HFF-Myc (cell line): ENCODE measurements around the gene C22orf42.

Source experiments
- DNase-seq: peaks from one replicate; pipeline ENCODE4 v3.0.0-alpha.2; 2011; ENCODE audit warnings: low read depth; ENCODE audit errors: extremely low read depth
- H3K4me3 ChIP-seq: replicated peaks from 2 replicates; pipeline ENCODE4 v1.5.1; 2011; ENCODE audit warnings: low read depth, mild to moderate bottlenecking, control low read depth, low read length
- TF ChIP-seq, protein P1 (sequence below): IDR thresholded peaks from 2 replicates; pipeline ENCODE4 v1.5.1; 2012; ENCODE audit warnings: mild to moderate bottlenecking, low read depth, low read length, control low read depth; ENCODE audit errors: missing control alignments

The C22orf42 gene

DNA sequence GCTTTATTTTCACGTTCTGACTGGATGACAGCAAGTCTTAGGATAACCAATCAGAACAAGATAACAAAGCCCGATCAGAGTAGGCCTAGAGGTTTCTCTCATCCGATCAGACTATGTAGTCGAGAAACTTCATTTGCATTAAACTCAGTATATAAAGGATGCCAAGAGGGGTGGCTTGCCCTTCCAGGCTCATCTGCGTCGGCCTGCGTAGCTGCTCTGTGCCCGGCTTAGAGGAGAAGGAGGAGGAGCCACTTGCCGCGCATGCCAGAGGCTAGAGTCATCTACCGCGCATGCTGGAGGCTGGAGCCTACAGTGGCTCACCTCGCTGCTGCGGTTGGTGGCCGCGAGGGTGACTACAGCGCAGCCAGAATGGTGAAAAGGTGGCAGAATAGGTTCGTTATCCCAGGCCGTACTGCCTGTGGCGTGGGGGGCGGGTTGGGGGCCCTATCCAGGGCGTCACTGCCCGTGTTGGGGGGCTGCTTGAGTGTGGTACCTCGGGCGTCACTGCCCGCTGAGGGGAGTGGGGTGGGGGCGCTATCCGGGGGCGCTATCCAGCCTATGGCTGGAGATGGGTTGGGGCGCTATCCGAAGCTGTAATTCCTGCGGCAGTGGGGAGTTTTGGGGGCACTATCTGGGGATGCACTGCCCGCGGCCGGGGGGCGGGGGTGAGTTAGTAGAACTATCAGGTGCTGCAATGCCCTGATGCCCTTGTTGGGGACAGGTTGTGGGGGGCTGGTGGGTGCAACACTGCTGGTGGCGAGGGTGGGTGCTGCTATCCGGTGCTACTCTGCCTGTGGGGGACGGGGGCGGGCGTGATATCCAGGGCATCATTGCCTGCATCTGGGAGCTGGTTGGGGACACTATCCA is 46.0 kb upstream of the C22orf42 start, which contains the start of gene RFPL2:
Gene RFPL2, minus strand, starts transcription at position 218 of the 867 bp plus-strand sequence. CDS start 2,622 bp downstream, outside the sequence.
- DNase-seq: no peak
- H3K4me3 ChIP-seq: no peak within 1 kb of the TSS
- TF ChIP-seq, protein P1, sequence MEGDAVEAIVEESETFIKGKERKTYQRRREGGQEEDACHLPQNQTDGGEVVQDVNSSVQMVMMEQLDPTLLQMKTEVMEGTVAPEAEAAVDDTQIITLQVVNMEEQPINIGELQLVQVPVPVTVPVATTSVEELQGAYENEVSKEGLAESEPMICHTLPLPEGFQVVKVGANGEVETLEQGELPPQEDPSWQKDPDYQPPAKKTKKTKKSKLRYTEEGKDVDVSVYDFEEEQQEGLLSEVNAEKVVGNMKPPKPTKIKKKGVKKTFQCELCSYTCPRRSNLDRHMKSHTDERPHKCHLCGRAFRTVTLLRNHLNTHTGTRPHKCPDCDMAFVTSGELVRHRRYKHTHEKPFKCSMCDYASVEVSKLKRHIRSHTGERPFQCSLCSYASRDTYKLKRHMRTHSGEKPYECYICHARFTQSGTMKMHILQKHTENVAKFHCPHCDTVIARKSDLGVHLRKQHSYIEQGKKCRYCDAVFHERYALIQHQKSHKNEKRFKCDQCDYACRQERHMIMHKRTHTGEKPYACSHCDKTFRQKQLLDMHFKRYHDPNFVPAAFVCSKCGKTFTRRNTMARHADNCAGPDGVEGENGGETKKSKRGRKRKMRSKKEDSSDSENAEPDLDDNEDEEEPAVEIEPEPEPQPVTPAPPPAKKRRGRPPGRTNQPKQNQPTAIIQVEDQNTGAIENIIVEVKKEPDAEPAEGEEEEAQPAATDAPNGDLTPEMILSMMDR: no peak

DNA sequence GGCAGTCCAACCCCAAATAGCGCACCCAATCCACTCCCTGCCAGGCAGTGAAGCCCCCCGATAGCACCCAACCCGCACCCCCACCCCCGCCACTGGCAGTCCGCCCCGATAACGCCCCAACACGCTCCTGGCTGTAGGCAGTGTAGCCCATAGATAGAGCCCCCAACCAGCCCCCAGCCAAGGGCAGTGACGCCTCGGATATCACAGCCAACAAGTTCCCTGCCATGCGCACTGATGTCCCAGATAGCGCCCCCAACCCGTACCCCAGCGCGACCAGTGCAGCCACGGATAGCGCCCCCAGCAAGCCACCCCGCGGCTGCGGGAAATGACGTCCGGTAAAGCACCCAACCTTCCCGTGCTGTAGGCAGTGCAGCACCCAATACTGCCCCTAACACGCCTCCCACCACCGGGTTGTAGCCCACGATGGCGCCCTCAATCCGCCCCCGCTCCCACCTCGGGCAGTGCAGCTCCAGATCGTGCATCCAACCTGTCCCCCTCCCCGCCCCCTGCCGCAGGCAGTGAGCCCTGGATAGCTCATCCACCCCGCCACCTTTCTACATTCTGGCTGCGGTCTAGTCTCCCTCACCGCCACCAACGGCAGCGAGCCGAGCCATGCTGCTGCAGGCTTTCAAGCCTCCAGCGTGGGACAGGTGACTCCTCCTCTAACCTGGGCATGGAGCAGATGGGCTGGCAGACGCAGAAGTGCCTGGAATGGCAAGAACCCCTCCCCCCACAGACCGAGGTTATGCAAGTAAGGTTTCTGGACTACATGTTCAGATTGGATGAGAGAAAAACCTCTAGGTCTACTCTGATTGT is 45.1 kb upstream of the C22orf42 start:
- no peak for DNase-seq
- TF ChIP-seq, protein P1: no peak
- H3K4me3 ChIP-seq: no peak overlapping the region

DNA sequence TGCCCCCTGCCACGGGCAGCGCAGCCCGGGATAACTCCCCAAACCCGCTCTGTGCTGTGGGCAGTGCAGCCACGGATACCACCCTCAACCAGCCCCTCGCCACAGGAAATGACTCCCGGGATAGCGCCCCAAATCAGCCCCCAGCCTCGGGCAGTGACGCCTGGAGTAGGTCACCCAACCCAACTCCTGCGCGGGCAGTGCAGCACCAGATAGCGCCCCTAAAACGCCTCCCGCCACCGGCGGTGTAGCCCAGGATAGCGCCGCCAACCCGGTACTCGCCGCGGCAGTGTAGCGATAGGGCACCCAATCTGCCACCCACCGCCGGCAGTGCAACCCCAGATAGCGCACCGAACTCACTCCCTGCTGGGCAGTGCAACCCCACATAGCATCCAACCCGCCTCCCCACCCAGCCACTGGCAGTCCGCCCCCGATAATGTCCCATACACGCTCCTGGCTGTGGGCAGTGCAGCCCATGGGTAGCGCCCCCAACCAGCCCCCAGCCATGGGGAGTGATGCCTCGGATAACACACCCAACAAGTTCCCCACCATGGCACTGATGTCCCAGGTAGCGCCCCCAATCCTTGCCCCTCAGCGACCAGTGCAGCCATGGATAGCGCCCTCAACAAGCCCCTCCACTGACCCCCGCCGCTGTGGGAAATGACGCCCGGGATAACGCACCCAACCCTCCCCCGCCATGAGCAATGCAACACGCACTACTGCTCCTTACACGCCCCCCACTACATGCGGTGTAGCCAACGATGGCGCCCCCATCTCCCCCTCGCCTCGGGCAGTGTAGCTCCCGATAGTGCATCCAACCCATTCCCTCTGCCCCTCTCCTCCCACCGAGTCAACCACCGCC is 44.3 kb upstream of the C22orf42 start:
- TF ChIP-seq, protein P1: no peak
- no peak for DNase-seq
- H3K4me3 ChIP-seq: no peak overlapping the region

DNA sequence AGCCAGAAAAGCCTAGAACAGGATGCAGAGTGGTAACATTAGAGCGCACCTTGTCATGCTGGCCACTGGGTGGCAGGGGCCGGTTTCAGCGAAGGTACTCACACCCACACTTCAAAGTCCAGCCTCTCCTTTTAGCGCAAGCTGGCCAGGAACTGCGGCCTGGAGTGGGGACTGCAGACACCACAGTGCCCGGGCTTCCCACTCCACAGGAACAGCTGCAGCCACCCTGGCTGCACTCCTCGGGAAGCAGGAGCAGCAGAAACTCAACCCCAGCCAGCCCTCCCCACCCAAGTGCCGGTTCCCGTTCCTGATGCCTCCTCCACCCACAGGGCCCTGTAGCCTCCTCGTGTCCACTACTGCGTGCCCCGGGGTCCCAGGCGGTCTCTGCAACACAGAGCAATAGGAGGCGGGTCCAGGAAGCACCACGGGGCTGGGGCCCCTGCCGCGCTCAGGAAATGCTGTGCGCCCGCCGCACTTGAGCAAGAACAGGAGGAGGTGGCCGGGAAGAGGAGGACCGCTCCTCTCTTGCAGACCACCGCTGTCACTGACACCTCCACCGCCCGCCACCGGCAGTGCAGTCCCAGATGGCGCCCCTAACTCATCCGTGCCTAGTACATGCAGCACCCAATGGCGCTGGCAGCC is 43.6 kb upstream of the C22orf42 start:
- TF ChIP-seq, protein P1: peak; percentile 63
- peak; percentile 19 for DNase-seq
- no peak overlapping the region for H3K4me3 ChIP-seq

DNA sequence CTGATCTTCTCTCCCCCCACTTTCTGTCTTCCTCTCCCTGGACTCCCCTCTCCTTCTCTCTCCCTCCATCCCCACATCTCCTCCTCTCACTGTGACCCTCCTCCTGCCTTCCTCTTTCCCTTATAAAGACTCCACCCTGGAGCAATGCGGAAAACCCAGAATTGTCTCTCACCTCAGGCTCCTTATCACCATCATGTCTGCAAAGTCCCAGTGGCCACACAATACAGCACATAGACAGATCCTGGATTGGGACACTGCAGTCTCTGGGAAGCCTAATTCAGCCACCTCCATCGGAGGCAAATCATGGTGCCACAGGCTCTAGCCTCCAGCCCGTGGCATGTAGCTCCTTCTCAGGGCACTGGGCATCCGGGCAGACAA is 43.0 kb upstream of the C22orf42 start:
- DNase-seq: no peak
- TF ChIP-seq, protein P1: no peak
- no peak overlapping the region for H3K4me3 ChIP-seq

DNA sequence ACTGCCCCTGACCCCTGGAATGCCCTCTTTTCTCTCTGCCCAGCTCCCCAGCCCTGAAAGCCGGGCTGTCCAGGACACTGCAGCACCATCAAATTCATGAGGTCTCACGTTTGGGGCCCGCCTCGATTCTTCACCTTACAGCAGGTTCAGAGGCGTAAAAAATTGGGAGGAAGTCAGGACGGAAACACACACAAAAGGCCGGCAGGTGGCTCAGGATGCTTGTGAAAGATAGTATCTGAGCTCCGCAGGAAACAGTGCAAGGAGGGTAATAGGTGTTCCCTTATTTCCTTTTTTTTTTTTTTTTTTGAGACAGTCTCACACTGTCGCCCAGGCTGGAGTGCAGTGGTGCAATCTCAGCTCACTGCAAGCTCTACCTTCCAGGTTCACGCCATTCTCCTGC is 41.6 kb upstream of the C22orf42 start:
- DNase-seq: no peak
- no peak overlapping the region for H3K4me3 ChIP-seq
- TF ChIP-seq, protein P1: no peak
